ENCODE measurements around the gene LSM3.

LSM3 gene

DNA sequence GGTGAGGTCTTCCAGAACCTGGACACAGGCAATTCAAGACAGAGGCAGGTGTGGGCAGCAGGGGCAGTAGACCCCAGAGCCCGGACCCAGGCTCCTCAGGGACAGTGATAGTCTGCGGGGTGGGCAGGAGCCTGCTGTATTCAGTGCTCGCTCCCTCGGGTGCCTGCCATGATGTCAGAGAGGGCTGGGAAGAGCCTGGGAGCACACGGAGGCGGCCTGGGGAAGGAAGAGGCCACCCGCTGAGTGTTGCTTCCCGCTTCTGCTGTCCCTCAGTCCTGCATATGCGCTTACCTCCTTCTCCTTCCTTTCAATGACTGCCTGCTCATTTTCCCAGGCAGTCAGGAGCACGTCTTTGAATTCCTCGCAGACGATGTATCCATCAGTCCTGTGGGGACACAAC lies 31.0 kb upstream of the LSM3 start:
- H3K27me3 ChIP-seq (ENCODE audit: insufficient read depth, low read depth, severe bottlenecking) = no peaks in the 10 kb centered on the region
- no peaks in the 10 kb centered on the region for H3K9me3 ChIP-seq (ENCODE audit: severe bottlenecking)
- H3K27ac ChIP-seq = no peak overlapping the region
- no peak for DNase-seq
- TF ChIP-seq, protein P1, sequence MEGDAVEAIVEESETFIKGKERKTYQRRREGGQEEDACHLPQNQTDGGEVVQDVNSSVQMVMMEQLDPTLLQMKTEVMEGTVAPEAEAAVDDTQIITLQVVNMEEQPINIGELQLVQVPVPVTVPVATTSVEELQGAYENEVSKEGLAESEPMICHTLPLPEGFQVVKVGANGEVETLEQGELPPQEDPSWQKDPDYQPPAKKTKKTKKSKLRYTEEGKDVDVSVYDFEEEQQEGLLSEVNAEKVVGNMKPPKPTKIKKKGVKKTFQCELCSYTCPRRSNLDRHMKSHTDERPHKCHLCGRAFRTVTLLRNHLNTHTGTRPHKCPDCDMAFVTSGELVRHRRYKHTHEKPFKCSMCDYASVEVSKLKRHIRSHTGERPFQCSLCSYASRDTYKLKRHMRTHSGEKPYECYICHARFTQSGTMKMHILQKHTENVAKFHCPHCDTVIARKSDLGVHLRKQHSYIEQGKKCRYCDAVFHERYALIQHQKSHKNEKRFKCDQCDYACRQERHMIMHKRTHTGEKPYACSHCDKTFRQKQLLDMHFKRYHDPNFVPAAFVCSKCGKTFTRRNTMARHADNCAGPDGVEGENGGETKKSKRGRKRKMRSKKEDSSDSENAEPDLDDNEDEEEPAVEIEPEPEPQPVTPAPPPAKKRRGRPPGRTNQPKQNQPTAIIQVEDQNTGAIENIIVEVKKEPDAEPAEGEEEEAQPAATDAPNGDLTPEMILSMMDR (IDR thresholded peaks at IDR 0.05; ENCODE audit: low read depth, low read length) = no peak
- peaks cover 57% of the 10 kb centered on the region for H3K36me3 ChIP-seq
- H3K4me3 ChIP-seq (ENCODE audit: low read depth, low read length) = no peak overlapping the region

DNA sequence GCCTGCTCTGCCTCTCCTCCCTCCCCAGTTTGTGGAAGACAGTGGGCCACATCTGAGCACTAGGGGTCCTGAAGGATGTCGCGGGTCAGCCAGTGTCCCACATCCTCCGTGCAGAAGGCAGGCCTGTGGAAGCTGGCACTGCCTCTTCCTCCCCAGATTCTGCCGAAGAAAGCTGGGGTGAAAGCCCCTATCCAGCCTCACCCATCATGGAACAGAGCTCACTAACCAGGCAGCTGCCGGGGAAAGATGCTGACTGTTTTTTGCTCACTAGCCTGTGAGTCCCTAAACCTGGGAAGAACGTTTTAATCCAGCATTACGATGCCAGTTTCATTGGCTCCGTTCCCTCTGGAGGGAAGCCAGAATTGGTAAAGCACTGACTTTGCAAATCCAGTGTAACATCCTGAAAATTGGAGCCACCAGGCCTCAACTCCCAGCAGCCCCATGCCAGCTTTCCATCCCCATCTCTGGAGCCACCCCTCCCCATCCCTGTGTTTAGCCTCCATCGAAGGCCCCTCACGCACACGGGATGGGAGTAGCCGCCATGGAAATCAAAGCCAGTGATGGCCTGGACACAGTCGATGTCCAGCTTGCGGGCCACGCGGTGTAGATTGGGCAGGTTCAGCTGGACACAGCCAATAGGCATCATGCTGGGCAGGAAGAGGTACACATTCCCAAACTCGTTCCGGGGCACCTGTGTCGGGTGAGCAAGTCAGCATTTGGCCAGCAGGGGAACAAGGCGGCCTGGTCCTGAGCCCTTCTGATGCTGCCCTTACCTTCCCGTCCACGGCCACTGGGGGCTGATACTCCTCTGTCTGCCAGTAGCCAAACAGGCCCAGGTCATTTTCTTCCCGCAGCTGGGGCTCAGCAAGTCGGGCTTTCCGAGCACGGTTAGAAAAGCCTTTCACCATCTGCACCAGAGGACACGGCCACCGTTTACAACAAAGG lies 30.3 kb upstream of the LSM3 start:
- no peaks in the 10 kb centered on the region for H3K9me3 ChIP-seq (ENCODE audit: severe bottlenecking)
- peaks cover 58% of the 10 kb centered on the region for H3K36me3 ChIP-seq
- peak; percentile 78 for DNase-seq
- H3K27me3 ChIP-seq (ENCODE audit: insufficient read depth, low read depth, severe bottlenecking) = no peaks in the 10 kb centered on the region
- H3K4me3 ChIP-seq (ENCODE audit: low read depth, low read length) = no peak overlapping the region
- no peak overlapping the region for H3K27ac ChIP-seq
- TF ChIP-seq, protein P1 (IDR thresholded peaks at IDR 0.05; ENCODE audit: low read depth, low read length) = peak; percentile 80

DNA sequence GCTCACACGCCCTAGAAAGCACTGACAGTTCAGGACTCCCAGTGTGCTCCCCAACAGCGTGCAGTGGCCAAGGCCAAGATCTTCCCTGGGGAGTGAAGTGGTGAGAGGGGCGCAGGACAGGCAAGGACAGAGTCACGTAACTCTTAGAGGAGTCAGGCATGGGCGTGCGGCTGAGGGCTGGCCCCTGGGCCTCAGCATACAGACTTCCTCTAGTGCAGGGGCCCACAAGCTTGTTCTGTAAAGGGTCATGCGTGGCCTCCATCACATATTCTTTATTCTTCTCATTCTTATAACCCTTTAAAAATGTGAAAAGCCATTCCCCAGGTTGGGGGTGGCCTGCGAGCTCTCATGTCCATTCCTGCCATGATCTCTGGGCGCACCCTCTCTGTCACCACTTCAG lies 28.5 kb upstream of the LSM3 start:
- DNase-seq = no peak
- H3K4me3 ChIP-seq (ENCODE audit: low read depth, low read length) = no peak overlapping the region
- H3K27ac ChIP-seq = no peak overlapping the region
- TF ChIP-seq, protein P1 (IDR thresholded peaks at IDR 0.05; ENCODE audit: low read depth, low read length) = no peak
- no peaks in the 10 kb centered on the region for H3K9me3 ChIP-seq (ENCODE audit: severe bottlenecking)
- no peaks in the 10 kb centered on the region for H3K27me3 ChIP-seq (ENCODE audit: insufficient read depth, low read depth, severe bottlenecking)
- peaks cover 60% of the 10 kb centered on the region for H3K36me3 ChIP-seq

DNA sequence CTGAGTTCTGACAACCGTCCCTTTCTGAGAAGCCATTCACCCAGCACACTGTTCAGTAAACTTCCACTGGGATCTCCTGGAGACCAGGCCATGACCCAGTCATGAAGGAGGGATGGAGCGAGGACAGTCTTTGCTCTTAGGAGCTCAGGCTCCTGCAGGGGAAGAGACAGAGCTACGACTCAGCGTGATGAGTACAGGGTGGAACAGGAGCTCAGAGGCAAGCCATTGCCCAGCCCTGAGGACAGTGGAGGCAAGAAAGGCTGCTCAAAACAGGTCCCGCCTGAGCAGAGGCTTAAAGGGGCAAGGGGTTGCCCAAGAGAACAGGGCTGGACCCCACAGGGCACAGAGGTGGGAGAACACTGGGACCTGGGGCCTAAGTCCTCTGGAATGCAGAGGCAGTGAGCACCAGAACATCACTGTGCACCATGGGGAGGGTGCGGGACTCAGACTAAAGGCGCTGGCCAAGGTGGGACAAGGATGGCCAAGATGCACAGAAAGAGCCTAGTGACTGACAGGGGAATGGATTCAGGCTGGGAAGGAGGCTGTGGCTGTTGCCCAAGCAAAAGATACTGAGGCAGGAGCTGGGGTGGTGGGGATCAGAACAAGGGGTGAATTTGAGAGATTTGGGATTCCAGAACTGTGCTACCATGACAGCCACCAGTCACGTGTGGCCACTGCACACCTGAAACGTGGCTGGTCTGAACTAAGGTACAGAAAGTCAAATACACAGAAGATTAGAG lies 28.0 kb upstream of the LSM3 start:
- TF ChIP-seq, protein P1 (IDR thresholded peaks at IDR 0.05; ENCODE audit: low read depth, low read length) = no peak
- Histone ChIP-seq H3K9me3 (ENCODE audit: severe bottlenecking) (no peaks in the 10 kb centered on the region), H3K27ac (no peak overlapping the region), H3K27me3 (ENCODE audit: insufficient read depth, low read depth, severe bottlenecking) (no peaks in the 10 kb centered on the region), H3K36me3 (peaks cover 58% of the 10 kb centered on the region), H3K4me3 (ENCODE audit: low read depth, low read length) (no peak overlapping the region)
- DNase-seq = no peak

DNA sequence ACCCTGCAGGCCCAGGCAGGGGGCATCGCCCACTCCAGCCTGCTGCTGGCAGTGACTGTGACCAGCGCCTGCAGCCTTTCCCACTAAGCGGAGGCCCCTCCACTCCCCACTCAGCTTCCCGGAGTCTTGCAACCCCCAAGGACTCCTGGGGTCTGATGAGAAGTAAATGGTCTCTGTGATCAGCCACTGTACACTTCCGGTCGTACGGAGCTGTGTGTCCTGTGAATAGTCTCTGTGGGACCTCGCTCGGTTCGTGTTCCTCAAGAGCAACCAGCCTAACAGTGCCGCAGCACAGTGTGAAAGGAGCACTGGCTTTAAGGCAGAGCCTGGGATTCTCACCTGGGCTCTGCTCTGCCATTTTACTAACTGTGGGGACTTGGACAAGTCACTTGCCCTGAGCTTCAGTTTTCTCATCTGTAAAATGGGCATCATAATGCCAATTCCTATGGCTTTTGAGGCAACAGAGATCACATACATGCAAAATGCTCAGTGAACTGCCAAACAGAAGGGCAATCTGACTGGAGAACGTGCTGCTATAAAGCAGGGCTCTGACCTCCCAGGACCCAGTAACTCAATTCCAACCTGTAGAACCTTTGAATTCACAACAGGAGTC lies 27.0 kb upstream of the LSM3 start:
- Histone ChIP-seq H3K9me3 (ENCODE audit: severe bottlenecking) (no peaks in the 10 kb centered on the region), H3K4me3 (ENCODE audit: low read depth, low read length) (no peak overlapping the region), H3K27me3 (ENCODE audit: insufficient read depth, low read depth, severe bottlenecking) (no peaks in the 10 kb centered on the region), H3K27ac (no peak overlapping the region), H3K36me3 (peaks cover 50% of the 10 kb centered on the region)
- no peak for DNase-seq
- TF ChIP-seq, protein P1 (IDR thresholded peaks at IDR 0.05; ENCODE audit: low read depth, low read length) = no peak

All from WERI-Rb-1 (cell line).